Measurements from ENCODE around the gene BRMS1.

GRCh38 chr11:66340596-66341501, 4.1 kb downstream of the BRMS1 start:
- TF ChIP-seq CTCF (IDR thresholded peaks at IDR 0.05; ENCODE audit: low read length), result no peak
- TF ChIP-seq EZH2 (optimal IDR thresholded peaks at IDR 0.05; ENCODE audit: low read depth, low read length), result no peak

Measured in MM.1S (cell line).